SH-SY5Y (cell line): ENCODE results near the gene TCFL5.

Experiments
- GATA2 ChIP-seq: IDR thresholded peaks from 2 replicates; pipeline ENCODE4 v1.6.1; 2011; ENCODE audit warnings: mild to moderate bottlenecking, low read depth, low read length
- GATA3 ChIP-seq: IDR thresholded peaks from 2 replicates; pipeline ENCODE4 v1.6.1; 2011; ENCODE audit warnings: low read depth, mild to moderate bottlenecking, low read length, moderate library complexity

DNA sequence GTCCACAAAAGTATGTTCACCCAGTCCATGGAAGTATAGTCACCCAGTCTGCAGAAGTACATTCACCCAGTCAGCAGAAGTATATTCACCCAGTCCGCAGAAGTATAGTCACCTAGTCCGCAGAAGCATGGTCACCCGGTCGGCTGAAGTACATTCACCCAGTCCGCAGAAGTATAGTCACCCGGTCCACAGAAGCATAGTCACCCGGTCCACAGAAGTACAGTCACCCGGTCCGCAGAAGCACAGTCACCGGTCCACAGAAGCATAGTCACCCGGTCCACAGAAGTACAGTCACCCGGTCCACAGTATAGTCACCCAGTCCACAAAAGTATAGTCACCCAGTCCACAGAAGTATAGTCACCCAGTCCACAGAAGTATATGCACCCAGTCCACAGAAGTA, 8.8 kb downstream of the TCFL5 start:
- no peak for TF ChIP-seq GATA2
- no peak for TF ChIP-seq GATA3
